NCI-H128 (cell line): Measurements from ENCODE around the gene ZNF747.

Experiments used
- DNase-seq: peaks from one replicate; lab custom pipeline; 2025; ENCODE audit not compliant: unreplicated experiment; lab: John Stamatoyannopoulos, UW

The ZNF747 gene

GRCh38 chr16:30534368-30535105, at the start of gene ZNF747:
ZNF747 (minus strand) TSS chr16:30534858; CDS start chr16:30534679, 179 bp downstream.
- DNase-seq, result peak; percentile 75

DNA sequence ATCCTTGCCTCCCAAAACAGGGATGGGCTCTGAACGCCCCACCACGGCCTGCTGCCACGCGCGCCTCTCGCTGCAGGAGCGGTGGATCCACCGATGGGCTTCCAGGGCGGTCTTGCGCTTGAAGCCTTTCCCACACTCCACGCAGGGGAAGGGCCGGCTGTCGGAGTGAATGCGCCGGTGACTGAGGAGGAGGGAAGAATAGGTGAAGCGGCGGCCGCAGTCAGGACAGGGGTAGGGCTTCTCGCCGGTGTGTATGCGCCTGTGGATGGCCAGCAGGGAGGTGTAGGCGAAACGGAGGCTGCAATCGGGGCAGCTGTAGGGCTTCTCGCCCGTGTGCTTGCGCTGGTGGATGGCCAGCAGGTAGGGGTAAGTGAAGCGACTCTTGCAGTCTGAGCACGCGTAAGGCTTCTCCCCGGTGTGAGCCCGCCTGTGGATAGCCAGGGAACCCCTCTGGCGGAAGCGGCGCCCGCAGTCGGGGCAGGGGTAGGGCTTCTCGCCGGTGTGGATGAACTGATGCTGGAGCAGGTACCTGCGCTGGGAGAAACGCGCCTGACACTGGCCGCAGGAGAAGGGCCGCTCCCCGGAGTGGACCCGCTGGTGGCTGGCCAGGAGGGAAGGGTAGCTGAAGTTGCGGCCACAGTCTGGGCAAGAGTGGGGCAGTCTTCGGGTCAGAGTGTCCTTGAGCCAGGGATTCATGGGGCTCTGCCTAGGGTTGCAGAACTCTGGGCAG, 48.1 kb upstream of the ZNF747 start:
- no peak for DNase-seq

- no peak for DNase-seq
These were observed 46.8 kb upstream of the ZNF747 start for GRCh38 chr16:30581457-30581856.

DNA sequence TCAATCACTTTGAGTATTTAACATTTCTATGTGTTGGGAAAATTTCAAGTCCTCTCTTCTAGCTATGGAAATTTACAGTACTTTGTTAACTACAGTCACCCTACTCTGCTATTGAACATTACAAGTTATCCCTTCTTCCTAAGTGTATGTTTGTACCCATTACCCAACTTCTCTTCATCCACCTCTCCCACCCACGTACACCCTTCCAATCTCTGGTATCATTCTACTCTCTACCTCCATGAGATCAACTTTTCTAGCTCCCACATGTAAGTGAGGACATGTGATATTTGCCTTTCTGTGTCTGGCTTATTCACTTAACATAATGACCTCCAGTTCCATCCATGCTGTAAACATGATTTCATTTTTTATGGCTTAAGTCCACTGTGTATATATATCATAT, 40.0 kb upstream of the ZNF747 start:
- DNase-seq, result no peak

- peak; percentile 91 for DNase-seq
These were observed 37.0 kb upstream of the ZNF747 start, which contains the start of gene ZNF688 for GRCh38 chr16:30571445-30572322. ZNF688 (minus strand) TSS chr16:30571714; CDS start chr16:30571629, 85 bp downstream.

GRCh38 chr16:30570636-30571444, 36.2 kb upstream of the ZNF747 start:
- no peak for DNase-seq

GRCh38 chr16:30569746-30570635, 35.3 kb upstream of the ZNF747 start:
- DNase-seq, result no peak

DNA sequence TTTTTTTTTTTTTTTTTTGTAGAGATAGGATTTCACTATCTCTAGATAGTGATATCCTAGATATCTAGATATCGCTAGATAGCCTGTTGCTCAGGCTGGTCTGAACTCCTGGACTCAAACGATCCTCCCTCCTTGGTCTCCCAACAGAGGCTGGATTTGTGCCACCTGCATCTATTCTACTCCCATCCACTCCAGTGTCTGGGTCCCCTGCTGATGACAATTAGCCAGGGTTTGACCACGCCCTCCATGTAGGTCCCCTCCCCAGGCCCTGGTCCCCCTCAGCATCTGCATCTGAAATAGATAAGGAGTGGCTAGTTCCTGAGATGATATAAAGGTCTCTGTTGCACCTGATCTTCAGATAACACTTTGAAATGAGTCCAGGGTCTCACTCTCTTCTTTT, 34.6 kb upstream of the ZNF747 start:
- no peak for DNase-seq

- DNase-seq, result no peak
These were observed 33.5 kb upstream of the ZNF747 start for GRCh38 chr16:30567991-30568638.

- no peak for DNase-seq
These were observed 32.7 kb upstream of the ZNF747 start for GRCh38 chr16:30567160-30567990.

DNA sequence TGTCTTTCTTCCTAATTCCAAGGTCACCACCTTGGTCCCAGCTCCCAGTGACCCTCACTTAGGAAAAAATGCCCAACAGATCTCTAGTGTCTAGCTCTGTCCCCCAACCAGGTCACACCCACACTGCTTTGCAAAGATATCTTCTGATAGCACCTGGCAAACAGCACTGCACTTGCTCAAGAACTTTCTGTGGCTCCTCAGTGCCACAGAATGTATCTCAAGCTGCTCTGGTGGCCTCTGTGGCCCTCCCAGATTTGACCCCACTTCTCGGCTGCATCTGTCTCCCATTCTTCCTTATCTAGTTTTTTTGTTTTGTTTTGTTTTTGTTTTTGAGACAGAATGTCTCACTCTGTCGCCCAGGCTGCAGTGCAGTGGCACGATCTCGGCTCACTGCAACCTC, 31.9 kb upstream of the ZNF747 start:
- DNase-seq, result no peak

DNA sequence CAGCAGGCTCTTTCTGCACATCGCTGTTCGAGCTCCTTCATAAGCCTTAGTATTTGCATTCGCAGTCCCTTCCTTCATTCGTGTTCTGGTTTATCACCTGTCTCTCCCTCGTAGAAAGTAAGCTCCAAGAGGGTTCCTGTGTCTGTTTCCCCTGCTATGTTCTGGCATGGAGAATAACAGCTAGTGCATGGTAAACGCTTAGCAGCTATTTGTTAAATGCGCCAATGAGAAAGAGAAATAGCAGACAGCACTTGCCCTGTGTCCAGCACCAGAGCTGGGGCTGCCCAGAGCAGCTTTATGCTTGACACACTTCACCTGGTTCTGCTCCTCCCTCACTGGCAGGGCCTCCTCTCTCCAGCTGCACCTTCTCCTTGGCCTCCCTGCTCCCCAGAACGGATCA, 31.3 kb upstream of the ZNF747 start:
- no peak for DNase-seq

DNA sequence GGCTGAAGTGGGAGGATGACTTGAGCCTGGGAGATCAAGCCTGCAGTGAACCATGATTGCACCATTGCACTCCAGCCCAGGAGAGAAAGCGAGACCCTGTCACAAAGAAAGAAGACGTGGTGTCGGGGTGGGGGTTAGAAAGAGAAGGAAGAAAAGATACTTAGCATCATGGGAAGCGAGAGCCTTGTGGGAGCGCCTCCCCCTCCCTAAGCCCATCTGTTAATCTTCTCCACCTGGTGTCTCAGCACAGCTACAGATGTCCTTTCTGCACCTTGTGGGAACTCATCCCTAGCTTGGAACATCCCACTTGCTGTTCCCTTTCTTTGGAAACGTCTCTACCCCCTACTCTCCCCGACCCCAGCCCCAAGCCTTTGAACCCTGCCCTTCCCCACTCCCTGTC, 30.9 kb upstream of the ZNF747 start:
- no peak for DNase-seq

DNA sequence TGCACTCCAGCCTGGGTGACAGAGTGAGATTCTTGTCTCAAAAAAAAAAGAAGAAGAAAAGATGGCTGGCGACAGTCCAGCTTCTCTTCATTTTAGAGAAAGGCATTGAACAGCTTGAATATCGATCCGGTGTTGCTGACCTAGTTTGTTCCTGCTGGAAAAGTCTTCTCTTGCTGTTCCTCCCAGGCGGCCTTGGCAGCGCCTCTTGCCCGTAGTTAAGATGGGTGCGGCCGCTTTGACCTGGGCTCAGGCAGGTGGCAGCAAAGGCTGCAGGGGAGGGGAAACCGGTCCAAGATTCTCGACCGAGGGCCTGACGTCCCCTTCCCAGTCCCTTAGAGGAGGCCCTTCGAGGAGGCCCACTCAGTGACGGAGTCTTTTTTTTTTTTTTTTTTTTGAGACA, 27.4 kb upstream of the ZNF747 start:
- no peak for DNase-seq

DNA sequence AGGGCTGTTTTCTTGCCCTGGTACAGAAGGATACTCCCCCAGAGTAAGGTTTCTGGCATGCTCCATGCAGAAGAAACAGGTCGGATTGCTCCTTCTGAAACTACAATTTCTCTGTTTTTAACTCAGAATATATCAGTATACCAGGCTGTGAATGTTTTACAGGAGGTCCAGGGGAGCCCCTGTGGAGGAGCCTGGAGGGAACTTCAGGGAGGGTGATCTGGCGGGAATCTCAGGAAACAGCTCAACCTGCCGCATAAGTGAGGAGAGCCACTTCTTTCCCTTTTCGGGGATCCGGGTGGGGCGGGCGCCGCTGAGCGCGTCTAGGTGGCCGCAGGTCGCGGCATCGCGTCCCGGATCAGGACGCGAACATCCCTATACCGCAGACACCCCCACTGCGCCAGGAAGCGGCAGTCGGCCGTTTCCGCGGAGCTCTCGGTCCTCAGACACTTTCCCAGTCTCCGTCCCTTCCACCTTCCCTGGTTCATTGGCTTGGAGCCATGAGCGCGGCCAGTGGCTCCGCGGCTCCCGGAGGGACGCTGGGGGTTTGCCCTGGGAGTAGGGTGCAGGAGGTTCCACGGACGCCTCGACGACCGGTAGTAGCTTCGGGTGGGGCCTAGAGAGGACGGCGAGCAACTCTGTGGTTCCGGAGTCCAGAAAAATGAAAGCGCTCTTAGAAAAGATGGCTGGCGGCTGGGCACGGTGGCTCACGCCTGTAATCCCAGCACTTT, 26.6 kb upstream of the ZNF747 start:
- no peak for DNase-seq

GRCh38 chr16:30559690-30560089, 25.0 kb upstream of the ZNF747 start:
- no peak for DNase-seq

GRCh38 chr16:30558789-30559377, 24.2 kb upstream of the ZNF747 start:
- DNase-seq, result no peak
